Measurements from ENCODE around the gene GBP1. TPM values are rescaled to one million over a fixed set of nuclear protein-coding genes. Genes with fewer than 3 reads are reported as not detected.

Gene GBP1
- total and polyA plus RNA-seq, 10 of the 15 experiments (the other 5 are each of a cell fraction or from before 2014, with no cell fraction given), result 1.5 to 8.7 (median 5.0) TPM

DNA sequence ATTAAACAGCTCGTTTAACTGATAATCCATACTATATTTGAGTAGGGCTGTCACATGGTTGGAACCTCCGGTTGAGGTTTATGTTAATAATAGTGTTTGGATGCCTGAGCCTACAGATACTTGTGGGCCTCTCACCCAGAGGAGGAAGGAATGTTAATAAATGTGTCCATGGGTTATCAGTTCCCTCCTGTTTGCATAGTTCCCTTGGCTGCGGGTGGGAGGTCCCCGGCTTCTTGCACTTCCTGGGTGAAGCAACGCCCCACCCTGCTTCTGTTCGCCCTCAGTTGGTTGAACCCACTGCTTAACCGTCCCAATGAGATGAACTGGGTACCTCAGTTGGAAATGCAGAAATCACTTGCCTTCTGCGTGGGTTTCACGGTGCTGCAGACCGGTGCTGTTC lies 23.6 kb upstream of the GBP1 start:
- ChIA-PET POLR2A (no interaction called here), SMC1A (ENCODE audit: uncharacterized antibody, unreplicated experiment) (interaction anchor here (1.1 to 1.3 kb wide), 2 partner anchors 89 to 236 kb away, joined by 3 read pairs; no protein-coding TSS in a partner anchor), CTCF (interaction anchor here (1.1 to 1.2 kb wide), 2 partner anchors 186 to 268 kb away, joined by 3 read pairs; no protein-coding TSS in a partner anchor), RAD21 (ENCODE audit: unreplicated experiment) (no interaction called here)
- no peak for FAIRE-seq
- Histone ChIP-seq H3K27me3 (replicated peaks in 1 of 2; ENCODE audit: control insufficient read depth in 2 of 2, insufficient read depth in 2 of 2, low read length in 1 of 2) (no peaks in the 10 kb centered on the region; a peak in 1 of 4 replicates), H3K4me2 (ENCODE audit: control insufficient read depth, insufficient read depth) (no peak overlapping the region), H2AFZ (ENCODE audit: control insufficient read depth, low read depth, low read length) (no peak overlapping the region), H3K79me2 (ENCODE audit: control insufficient read depth, insufficient read depth, low read length) (no peaks in the 10 kb centered on the region), H3K27ac (ENCODE audit: control insufficient read depth, insufficient read depth) (no peak overlapping the region), H4K20me1 (ENCODE audit: control insufficient read depth, insufficient read depth) (no peaks in the 10 kb centered on the region), H3K9ac (ENCODE audit: control insufficient read depth, insufficient read depth, low read length) (no peak overlapping the region), H3K4me3 (no peak overlapping the region), H3K4me1 (ENCODE audit: control insufficient read depth, insufficient read depth, low read length) (no peaks in the 10 kb centered on the region), H3K9me3 (replicated peaks; ENCODE audit: control insufficient read depth, insufficient read depth, low read length) (no peaks in the 10 kb centered on the region), H3K36me3 (ENCODE audit: control insufficient read depth in 2 of 2, insufficient read depth in 2 of 2, low read length in 1 of 2) (no peaks in the 10 kb centered on the region)
- intact Hi-C loops (cut with micrococcal nuclease; ENCODE audit: unreplicated experiment) (no loop called here), in situ Hi-C loops (cut with MboI) (no loop called here)
- no TSS peak for BruUV-seq (replicated peaks)
- WGBS (ENCODE audit: insufficient coverage, insufficient replicate concordance, low lambda C conversion rate, missing lambda C conversion rate), result 61% methylated on average over 10 of the region's 10 CpGs
- TF ChIP-seq ASH2L (IDR thresholded peaks at IDR 0.05; ENCODE audit: borderline replicate concordance, low read depth) (no peak), NR2F1 (conservative IDR thresholded peaks at IDR 0.05) (no peak), RAD21 (IDR thresholded peaks at IDR 0.05; ENCODE audit: insufficient read depth, low read depth, low read length) (no peak), JUND (IDR thresholded peaks at IDR 0.05; ENCODE audit: low read depth, low read length) (no peak)
- ATAC-seq, result no peak
- no peak for DNase-seq (ENCODE audit: low read depth, low spot score)

DNA sequence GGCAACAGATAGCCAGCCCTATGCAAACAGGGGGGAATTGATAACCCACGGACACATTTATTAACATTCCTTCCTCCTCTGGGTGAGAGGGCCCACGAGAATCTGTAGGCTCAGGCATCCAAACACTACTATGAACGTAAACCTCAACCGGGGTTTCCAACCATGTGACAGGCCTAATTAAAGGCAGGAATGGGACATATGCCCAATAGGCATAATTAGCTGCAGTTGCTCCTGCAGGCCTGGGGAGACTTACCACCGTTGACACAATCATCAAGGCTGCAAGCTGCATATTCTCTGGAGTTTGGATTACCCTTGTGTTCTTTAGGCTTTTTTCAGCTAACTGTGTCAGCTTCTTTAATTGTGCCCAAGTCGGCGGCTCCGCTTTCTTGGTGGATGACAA lies 22.2 kb upstream of the GBP1 start:
- Histone ChIP-seq H3K4me3 (no peak overlapping the region), H3K9me3 (replicated peaks; ENCODE audit: control insufficient read depth, insufficient read depth, low read length) (no peaks in the 10 kb centered on the region), H3K27me3 (replicated peaks in 1 of 2; ENCODE audit: control insufficient read depth in 2 of 2, insufficient read depth in 2 of 2, low read length in 1 of 2) (no peaks in the 10 kb centered on the region; a peak in 1 of 4 replicates), H3K79me2 (ENCODE audit: control insufficient read depth, insufficient read depth, low read length) (no peaks in the 10 kb centered on the region), H4K20me1 (ENCODE audit: control insufficient read depth, insufficient read depth) (no peaks in the 10 kb centered on the region), H3K36me3 (ENCODE audit: control insufficient read depth in 2 of 2, insufficient read depth in 2 of 2, low read length in 1 of 2) (no peaks in the 10 kb centered on the region), H3K4me2 (ENCODE audit: control insufficient read depth, insufficient read depth) (no peak overlapping the region), H3K4me1 (ENCODE audit: control insufficient read depth, insufficient read depth, low read length) (no peaks in the 10 kb centered on the region), H2AFZ (ENCODE audit: control insufficient read depth, low read depth, low read length) (no peak overlapping the region), H3K27ac (ENCODE audit: control insufficient read depth, insufficient read depth) (no peak overlapping the region), H3K9ac (ENCODE audit: control insufficient read depth, insufficient read depth, low read length) (no peak overlapping the region)
- CTCF ChIA-PET, result interaction anchor here (0.7 to 1.1 kb wide), 2 partner anchors 185 to 188 kb away, joined by 3 read pairs; no protein-coding TSS in a partner anchor
- SMC1A ChIA-PET (ENCODE audit: uncharacterized antibody, unreplicated experiment), result interaction anchor here (1.4 kb wide), 1 partner anchor 89 kb away, joined by 3 read pairs; no protein-coding TSS in a partner anchor
- DNase-seq (ENCODE audit: low read depth, low spot score) (no peak), ATAC-seq (no peak), FAIRE-seq (no peak)
- BruUV-seq (replicated peaks), result no TSS peak
- in situ Hi-C loops (cut with MboI) (no loop called here), intact Hi-C loops (cut with micrococcal nuclease; ENCODE audit: unreplicated experiment) (loop anchor here (2.0 kb wide), 3 partner anchors 88 to 368 kb away; no protein-coding TSS in a partner anchor)
- POLR2A ChIA-PET, result no interaction called here
- RAD21 ChIA-PET (ENCODE audit: unreplicated experiment), result interaction anchor here (0.7 kb wide), 1 partner anchor 36 kb away, joined by 3 read pairs; no protein-coding TSS in a partner anchor
- WGBS (ENCODE audit: insufficient coverage, insufficient replicate concordance, low lambda C conversion rate, missing lambda C conversion rate), result 76% methylated on average over 8 of the region's 8 CpGs
- TF ChIP-seq JUND (IDR thresholded peaks at IDR 0.05; ENCODE audit: low read depth, low read length) (no peak), ZNF24 (IDR thresholded peaks at IDR 0.05) (no peak), CBX3 (IDR thresholded peaks at IDR 0.05; ENCODE audit: borderline replicate concordance, low read depth) (no peak), SUPT20H (IDR thresholded peaks at IDR 0.05; ENCODE audit: borderline replicate concordance, control insufficient read depth, low read depth, low read length) (no peak), ZNF622 (IDR thresholded peaks at IDR 0.05) (no peak), TARDBP (IDR thresholded peaks at IDR 0.05; ENCODE audit: borderline replicate concordance) (no peak), SMARCA5 (IDR thresholded peaks at IDR 0.05) (no peak), SMAD1 (IDR thresholded peaks at IDR 0.05; ENCODE audit: low read depth, partially characterized antibody) (no peak), PML (IDR thresholded peaks at IDR 0.05; ENCODE audit: low read length) (no peak), JUNB (IDR thresholded peaks at IDR 0.05) (no peak)
- TF ChIP-seq, protein P1, sequence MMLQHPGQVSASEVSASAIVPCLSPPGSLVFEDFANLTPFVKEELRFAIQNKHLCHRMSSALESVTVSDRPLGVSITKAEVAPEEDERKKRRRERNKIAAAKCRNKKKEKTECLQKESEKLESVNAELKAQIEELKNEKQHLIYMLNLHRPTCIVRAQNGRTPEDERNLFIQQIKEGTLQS (IDR thresholded peaks at IDR 0.05; ENCODE audit: borderline replicate concordance, extremely low read depth, low read depth, low read length), result no peak
- TF ChIP-seq, protein P2, sequence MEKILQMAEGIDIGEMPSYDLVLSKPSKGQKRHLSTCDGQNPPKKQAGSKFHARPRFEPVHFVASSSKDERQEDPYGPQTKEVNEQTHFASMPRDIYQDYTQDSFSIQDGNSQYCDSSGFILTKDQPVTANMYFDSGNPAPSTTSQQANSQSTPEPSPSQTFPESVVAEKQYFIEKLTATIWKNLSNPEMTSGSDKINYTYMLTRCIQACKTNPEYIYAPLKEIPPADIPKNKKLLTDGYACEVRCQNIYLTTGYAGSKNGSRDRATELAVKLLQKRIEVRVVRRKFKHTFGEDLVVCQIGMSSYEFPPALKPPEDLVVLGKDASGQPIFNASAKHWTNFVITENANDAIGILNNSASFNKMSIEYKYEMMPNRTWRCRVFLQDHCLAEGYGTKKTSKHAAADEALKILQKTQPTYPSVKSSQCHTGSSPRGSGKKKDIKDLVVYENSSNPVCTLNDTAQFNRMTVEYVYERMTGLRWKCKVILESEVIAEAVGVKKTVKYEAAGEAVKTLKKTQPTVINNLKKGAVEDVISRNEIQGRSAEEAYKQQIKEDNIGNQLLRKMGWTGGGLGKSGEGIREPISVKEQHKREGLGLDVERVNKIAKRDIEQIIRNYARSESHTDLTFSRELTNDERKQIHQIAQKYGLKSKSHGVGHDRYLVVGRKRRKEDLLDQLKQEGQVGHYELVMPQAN (conservative IDR thresholded peaks at IDR 0.05), result no peak
